NOMO-1 treated with dmso at 0.1 percent for 144 hours (cell line): ENCODE data around the gene ITPK1.
A peak's percentile ranks its signal among the peaks of the same experiment; 100 is the strongest.

ENCODE experiments used
- DNase-seq: peaks from one replicate; lab custom pipeline; 2025; ENCODE audit not compliant: unreplicated experiment; lab: John Stamatoyannopoulos, UW

Gene ITPK1

GRCh38 chr14:92903359-92903758, 212.4 kb downstream of the ITPK1 start:
- no peak for DNase-seq

GRCh38 chr14:92902726-92903125, 213.0 kb downstream of the ITPK1 start:
- DNase-seq, result no peak

GRCh38 chr14:92902191-92902590, 213.5 kb downstream of the ITPK1 start:
- DNase-seq, result no peak

- DNase-seq, result no peak
Measured at GRCh38 chr14:92900660-92901059, 215.1 kb downstream of the ITPK1 start.

- no peak for DNase-seq
Measured at GRCh38 chr14:92898566-92899131, 217.1 kb downstream of the ITPK1 start.

GRCh38 chr14:92897922-92898565, 217.7 kb downstream of the ITPK1 start:
- DNase-seq, result no peak

- DNase-seq, result no peak
Measured at GRCh38 chr14:92895352-92895878, 220.3 kb downstream of the ITPK1 start.

- DNase-seq, result no peak
Measured at GRCh38 chr14:92892589-92892988, 223.1 kb downstream of the ITPK1 start.

- no peak for DNase-seq
Measured at GRCh38 chr14:92890830-92891588, 224.7 kb downstream of the ITPK1 start.

GRCh38 chr14:92888896-92889295, 226.8 kb downstream of the ITPK1 start:
- peak; percentile 17 for DNase-seq

GRCh38 chr14:92887157-92887556, 228.6 kb downstream of the ITPK1 start:
- DNase-seq, result no peak
